Astrocyte (in vitro differentiated cells and primary cell): ENCODE measurements around the gene RB1.

Source experiments
- EZH2 ChIP-seq: IDR thresholded peaks from 2 replicates; pipeline ENCODE4 v1.6.1; 2012; ENCODE audit warnings: mild to moderate bottlenecking, low read length, inconsistent platforms; ENCODE audit not compliant: insufficient read depth
- TF ChIP-seq, protein P1 (sequence below): IDR thresholded peaks from 2 replicates; pipeline ENCODE4 v1.5.1; 2011; ENCODE audit warnings: low read depth, mild to moderate bottlenecking, inconsistent platforms, low read length, moderate library complexity; ENCODE audit not compliant: insufficient read depth

- TF ChIP-seq, protein P1, sequence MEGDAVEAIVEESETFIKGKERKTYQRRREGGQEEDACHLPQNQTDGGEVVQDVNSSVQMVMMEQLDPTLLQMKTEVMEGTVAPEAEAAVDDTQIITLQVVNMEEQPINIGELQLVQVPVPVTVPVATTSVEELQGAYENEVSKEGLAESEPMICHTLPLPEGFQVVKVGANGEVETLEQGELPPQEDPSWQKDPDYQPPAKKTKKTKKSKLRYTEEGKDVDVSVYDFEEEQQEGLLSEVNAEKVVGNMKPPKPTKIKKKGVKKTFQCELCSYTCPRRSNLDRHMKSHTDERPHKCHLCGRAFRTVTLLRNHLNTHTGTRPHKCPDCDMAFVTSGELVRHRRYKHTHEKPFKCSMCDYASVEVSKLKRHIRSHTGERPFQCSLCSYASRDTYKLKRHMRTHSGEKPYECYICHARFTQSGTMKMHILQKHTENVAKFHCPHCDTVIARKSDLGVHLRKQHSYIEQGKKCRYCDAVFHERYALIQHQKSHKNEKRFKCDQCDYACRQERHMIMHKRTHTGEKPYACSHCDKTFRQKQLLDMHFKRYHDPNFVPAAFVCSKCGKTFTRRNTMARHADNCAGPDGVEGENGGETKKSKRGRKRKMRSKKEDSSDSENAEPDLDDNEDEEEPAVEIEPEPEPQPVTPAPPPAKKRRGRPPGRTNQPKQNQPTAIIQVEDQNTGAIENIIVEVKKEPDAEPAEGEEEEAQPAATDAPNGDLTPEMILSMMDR: no peak
- no peak for TF ChIP-seq EZH2
Observed at GRCh38 chr13:48263196-48263595, 40.4 kb upstream of the RB1 start.
